GM23338 (cell line): ENCODE data around the gene CELA2A. TPM values are rescaled to one million over a fixed set of nuclear protein-coding genes. Genes with fewer than 3 reads are reported as not detected.
A peak's percentile ranks its signal among the peaks of the same experiment; 100 is the strongest.

Experiments
- ATAC-seq: fragments of 200-7000 bp; cut with Tn5 transposase; 3 replicates; pipeline ENCODE4 v1.9.1; 2020
- DNase-seq: peaks from one replicate; pipeline ENCODE4 v3.0.0-alpha.2; 2015; ENCODE audit warnings: low spot score
- H2AFZ ChIP-seq: fragments of 200-600 bp; sonication (generic); 2 replicates; pipeline ENCODE4 v1.8.0; 2016; ENCODE audit warnings: antibody characterized with exemption, mild to moderate bottlenecking, moderate library complexity
- H3F3A ChIP-seq: fragments of 200-600 bp; sonication (generic); replicated peaks from 2 replicates; pipeline ENCODE4 v1.8.0; 2017; ENCODE audit warnings: antibody characterized with exemption, mixed run types, low read depth
- H3K27ac ChIP-seq: fragments of 200-600 bp; sonication (generic); 2 replicates; pipeline ENCODE4 v1.6.1; 2016; ENCODE audit warnings: low read depth
- H3K27me3 ChIP-seq: fragments of 200-600 bp; sonication (generic); 2 replicates; pipeline ENCODE4 v1.8.0; 2016; ENCODE audit warnings: mild to moderate bottlenecking, mixed run types, moderate library complexity; ENCODE audit not compliant: insufficient read depth
- H3K36me3 ChIP-seq: fragments of 200-600 bp; sonication (generic); 2 replicates; pipeline ENCODE4 v1.8.0; 2016; ENCODE audit warnings: mild to moderate bottlenecking; ENCODE audit not compliant: insufficient read depth
- H3K4me1 ChIP-seq: fragments of 200-600 bp; sonication (generic); 2 replicates; pipeline ENCODE4 v1.8.0; 2016; ENCODE audit warnings: mild to moderate bottlenecking, moderate library complexity; ENCODE audit not compliant: insufficient read depth
- H3K4me2 ChIP-seq: fragments of 200-600 bp; sonication (generic); 2 replicates; pipeline ENCODE4 v1.7.1; 2017; ENCODE audit warnings: mixed run types
- H3K4me3 ChIP-seq: fragments of 200-600 bp; sonication (generic); 2 replicates; pipeline ENCODE4 v1.6.1; 2016; ENCODE audit warnings: mixed run types
- H3K79me2 ChIP-seq: fragments of 200-600 bp; sonication (generic); replicated peaks from 2 replicates; pipeline ENCODE4 v1.8.0; 2017; ENCODE audit warnings: mild to moderate bottlenecking; ENCODE audit not compliant: insufficient read depth
- H3K9me2 ChIP-seq: fragments of 200-600 bp; sonication (generic); 2 replicates; pipeline ENCODE4 v1.8.0; 2017; ENCODE audit not compliant: insufficient read depth
- H4K20me1 ChIP-seq: fragments of 200-600 bp; sonication (generic); replicated peaks from 2 replicates; pipeline ENCODE4 v1.8.0; 2017; ENCODE audit warnings: mild to moderate bottlenecking; ENCODE audit not compliant: insufficient read depth
- H3K27ac Mint-ChIP-seq: 2 replicates; pipeline ENCODE4 v1.8.0; 2020; ENCODE audit warnings: inconsistent platforms, mild to moderate bottlenecking, moderate library complexity, mixed read lengths
- H3K27me3 Mint-ChIP-seq: 3 replicates; pipeline ENCODE4 v1.8.0; 2022; ENCODE audit warnings: low read depth, mild to moderate bottlenecking, moderate library complexity, mixed read lengths, inconsistent platforms; ENCODE audit not compliant: insufficient read depth, poor library complexity
- H3K36me3 Mint-ChIP-seq: 3 replicates; pipeline ENCODE4 v1.8.0; 2021; ENCODE audit warnings: low read depth, mild to moderate bottlenecking, inconsistent platforms, moderate library complexity, mixed read lengths
- H3K4me1 Mint-ChIP-seq: 3 replicates; pipeline ENCODE4 v1.8.0; 2020; ENCODE audit warnings: mild to moderate bottlenecking, inconsistent platforms, mixed read lengths
- H3K4me3 Mint-ChIP-seq: 3 replicates; pipeline ENCODE4 v1.8.0; 2021; ENCODE audit warnings: moderate library complexity, mild to moderate bottlenecking, inconsistent platforms, mixed read lengths
- H3K9me3 Mint-ChIP-seq: 3 replicates; pipeline ENCODE4 v1.8.0; 2020; ENCODE audit warnings: moderate library complexity, mild to moderate bottlenecking, inconsistent platforms, mixed read lengths
- CREB1 ChIP-seq: fragments of 250-450 bp; sonication (Bioruptor Pico); IDR thresholded peaks from 2 replicates; pipeline ENCODE4 v1.5.0; 2020; ENCODE audit warnings: low read depth, mild to moderate bottlenecking, moderate library complexity
- EZH2 ChIP-seq: fragments of 200-600 bp; sonication (generic); IDR thresholded peaks from one replicate; pipeline ENCODE4 v1.8.0; 2017; ENCODE audit warnings: antibody characterized with exemption, mild to moderate bottlenecking, low read depth; ENCODE audit not compliant: unreplicated experiment
- EZH2phosphoT487 ChIP-seq: fragments of 200-600 bp; sonication (generic); IDR thresholded peaks from one replicate; pipeline ENCODE4 v1.8.1; 2018; ENCODE audit warnings: antibody characterized with exemption; ENCODE audit not compliant: unreplicated experiment
- JUNB ChIP-seq: IDR thresholded peaks from one replicate; pipeline ENCODE4 v1.6.1; 2016; ENCODE audit warnings: antibody characterized with exemption; ENCODE audit not compliant: unreplicated experiment
- NANOG ChIP-seq: IDR thresholded peaks from 2 replicates; pipeline ENCODE4 v1.6.1; 2016; ENCODE audit warnings: antibody characterized with exemption, borderline replicate concordance
- POLR2AphosphoS5 ChIP-seq: IDR thresholded peaks from 2 replicates; pipeline ENCODE4 v1.6.1; 2016; ENCODE audit warnings: antibody characterized with exemption, low read depth
- STAT1 ChIP-seq: IDR thresholded peaks from one replicate; pipeline ENCODE4 v1.6.1; 2016; ENCODE audit warnings: antibody characterized with exemption; ENCODE audit not compliant: unreplicated experiment
- ZNF114 ChIP-seq: fragments of 250-450 bp; sonication (Bioruptor Pico); IDR thresholded peaks from 2 replicates; pipeline ENCODE4 v1.5.0; 2020; ENCODE audit warnings: mild to moderate bottlenecking, moderate library complexity
- ZNF331 ChIP-seq: fragments of 250-450 bp; sonication (Bioruptor Pico); IDR thresholded peaks from 2 replicates; pipeline ENCODE4 v1.5.0; 2020; ENCODE audit warnings: low read depth, mild to moderate bottlenecking, moderate library complexity
- polyA plus RNA-seq: library from polyadenylated mRNA; unstranded; fragments of >200 nt; fragmentation: Nextera tagmentation; extraction: Ambion mirVana; gene quantifications from 2 replicates; pipeline ENCODE4 v1.2.1, GENCODE V29; 2016
- total RNA-seq: library from RNA; depleted of rRNA; stranded (reverse); fragments of >200 nt; shearing (Covaris generic); gene quantifications from 2 replicates; pipeline ENCODE4 v1.2.3, GENCODE V29; 2014
- TF ChIP-seq, protein P1 (sequence below): fragments of 250-450 bp; sonication (Bioruptor Pico); IDR thresholded peaks from 2 replicates; pipeline ENCODE4 v1.5.0; 2020; ENCODE audit warnings: mild to moderate bottlenecking, moderate library complexity
- TF ChIP-seq, protein P2 (sequence below), 2 experiments: fragments of 200-600 bp in 1 of 2; sonication (generic) in 1 of 2; conservative IDR thresholded peaks; 2 replicates each; pipeline versions ENCODE4 v1.5.1 to v1.6.1; 2016 to 2017; ENCODE audit warnings: antibody characterized with exemption in 2 of 2, low read depth in 2 of 2, mild to moderate bottlenecking in 2 of 2, moderate library complexity in 1 of 2
- TF ChIP-seq, protein P3 (sequence below): IDR thresholded peaks from 2 replicates; pipeline ENCODE4 v1.6.1; 2016; ENCODE audit warnings: antibody characterized with exemption
- TF ChIP-seq, protein P4 (sequence below): IDR thresholded peaks from one replicate; pipeline ENCODE4 v1.6.1; 2018; ENCODE audit warnings: antibody characterized with exemption; ENCODE audit not compliant: unreplicated experiment

CELA2A gene
- total and polyA plus RNA-seq, 2 experiments from 2014 or later: not detected

DNA sequence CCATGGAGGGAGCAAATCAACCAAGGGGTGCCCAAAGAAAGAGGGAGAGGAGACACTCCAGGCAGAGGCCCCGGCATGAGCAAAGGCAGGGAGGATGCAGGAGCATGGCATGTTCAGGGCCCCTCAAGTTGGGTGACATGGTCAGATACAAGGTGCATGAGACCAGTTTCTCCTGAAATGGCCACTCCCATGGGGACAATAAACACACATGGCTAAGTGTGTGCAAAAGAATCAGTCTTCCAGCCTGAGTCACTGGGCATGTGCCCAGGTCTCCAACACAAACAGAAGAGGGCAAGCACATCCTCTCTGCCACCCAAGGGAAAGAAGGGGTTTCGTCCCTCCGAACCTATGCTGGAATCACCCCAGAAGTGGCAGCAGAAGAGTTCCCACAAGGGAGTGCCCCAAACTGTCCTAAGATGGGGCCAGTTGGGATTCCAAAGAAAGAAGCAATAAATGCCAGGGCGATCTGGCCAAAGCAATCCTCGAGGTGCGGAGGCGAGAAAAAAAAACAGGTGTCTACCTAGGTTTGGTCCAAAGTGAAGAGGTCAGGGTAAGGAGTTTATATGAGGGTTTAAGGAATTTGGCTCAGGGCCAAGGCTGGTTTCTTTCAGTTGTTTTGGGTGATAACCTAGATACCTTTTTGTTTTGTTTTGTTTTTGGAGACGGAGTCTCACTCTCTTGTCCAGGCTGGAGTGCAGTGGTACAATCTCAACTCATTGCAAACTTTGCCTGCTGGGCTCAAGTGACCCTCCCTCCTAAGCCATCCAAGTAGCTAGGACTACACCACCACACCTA lies 54.3 kb downstream of the CELA2A start:
- Histone ChIP-seq H3K4me3 (no peak overlapping the region), H3K4me1 (peaks cover 34% of the 10 kb centered on the region), H3K36me3 (no peaks in the 10 kb centered on the region), H3K79me2 (peaks cover 4% of the 10 kb centered on the region; the same call in 1 of the 2 replicates), H4K20me1 (no peaks in the 10 kb centered on the region; the same call in 1 of the 2 replicates), H3K27ac (peak overlapping the region; percentile 19; the same call in 1 of the 2 replicates), H3K9me2 (no peaks in the 10 kb centered on the region), H3F3A (peaks cover 20% of the 10 kb centered on the region; the same call in 1 of the 2 replicates), H2AFZ (no peak overlapping the region), H3K4me2 (peak overlapping the region; percentile 32; the same call in 1 of the 2 replicates), H3K27me3 (no peaks in the 10 kb centered on the region)
- Mint-ChIP-seq H3K27ac (peak overlapping the region; percentile 98), H3K36me3 (peaks cover 15% of the 10 kb centered on the region), H3K4me1 (peaks cover 46% of the 10 kb centered on the region), H3K4me3 (peak overlapping the region; percentile 9; the same call in 1 of the 3 replicates), H3K27me3 (peaks cover 12% of the 10 kb centered on the region), H3K9me3 (no peaks in the 10 kb centered on the region)
- DNase-seq: no peak
- TF ChIP-seq, protein P1, sequence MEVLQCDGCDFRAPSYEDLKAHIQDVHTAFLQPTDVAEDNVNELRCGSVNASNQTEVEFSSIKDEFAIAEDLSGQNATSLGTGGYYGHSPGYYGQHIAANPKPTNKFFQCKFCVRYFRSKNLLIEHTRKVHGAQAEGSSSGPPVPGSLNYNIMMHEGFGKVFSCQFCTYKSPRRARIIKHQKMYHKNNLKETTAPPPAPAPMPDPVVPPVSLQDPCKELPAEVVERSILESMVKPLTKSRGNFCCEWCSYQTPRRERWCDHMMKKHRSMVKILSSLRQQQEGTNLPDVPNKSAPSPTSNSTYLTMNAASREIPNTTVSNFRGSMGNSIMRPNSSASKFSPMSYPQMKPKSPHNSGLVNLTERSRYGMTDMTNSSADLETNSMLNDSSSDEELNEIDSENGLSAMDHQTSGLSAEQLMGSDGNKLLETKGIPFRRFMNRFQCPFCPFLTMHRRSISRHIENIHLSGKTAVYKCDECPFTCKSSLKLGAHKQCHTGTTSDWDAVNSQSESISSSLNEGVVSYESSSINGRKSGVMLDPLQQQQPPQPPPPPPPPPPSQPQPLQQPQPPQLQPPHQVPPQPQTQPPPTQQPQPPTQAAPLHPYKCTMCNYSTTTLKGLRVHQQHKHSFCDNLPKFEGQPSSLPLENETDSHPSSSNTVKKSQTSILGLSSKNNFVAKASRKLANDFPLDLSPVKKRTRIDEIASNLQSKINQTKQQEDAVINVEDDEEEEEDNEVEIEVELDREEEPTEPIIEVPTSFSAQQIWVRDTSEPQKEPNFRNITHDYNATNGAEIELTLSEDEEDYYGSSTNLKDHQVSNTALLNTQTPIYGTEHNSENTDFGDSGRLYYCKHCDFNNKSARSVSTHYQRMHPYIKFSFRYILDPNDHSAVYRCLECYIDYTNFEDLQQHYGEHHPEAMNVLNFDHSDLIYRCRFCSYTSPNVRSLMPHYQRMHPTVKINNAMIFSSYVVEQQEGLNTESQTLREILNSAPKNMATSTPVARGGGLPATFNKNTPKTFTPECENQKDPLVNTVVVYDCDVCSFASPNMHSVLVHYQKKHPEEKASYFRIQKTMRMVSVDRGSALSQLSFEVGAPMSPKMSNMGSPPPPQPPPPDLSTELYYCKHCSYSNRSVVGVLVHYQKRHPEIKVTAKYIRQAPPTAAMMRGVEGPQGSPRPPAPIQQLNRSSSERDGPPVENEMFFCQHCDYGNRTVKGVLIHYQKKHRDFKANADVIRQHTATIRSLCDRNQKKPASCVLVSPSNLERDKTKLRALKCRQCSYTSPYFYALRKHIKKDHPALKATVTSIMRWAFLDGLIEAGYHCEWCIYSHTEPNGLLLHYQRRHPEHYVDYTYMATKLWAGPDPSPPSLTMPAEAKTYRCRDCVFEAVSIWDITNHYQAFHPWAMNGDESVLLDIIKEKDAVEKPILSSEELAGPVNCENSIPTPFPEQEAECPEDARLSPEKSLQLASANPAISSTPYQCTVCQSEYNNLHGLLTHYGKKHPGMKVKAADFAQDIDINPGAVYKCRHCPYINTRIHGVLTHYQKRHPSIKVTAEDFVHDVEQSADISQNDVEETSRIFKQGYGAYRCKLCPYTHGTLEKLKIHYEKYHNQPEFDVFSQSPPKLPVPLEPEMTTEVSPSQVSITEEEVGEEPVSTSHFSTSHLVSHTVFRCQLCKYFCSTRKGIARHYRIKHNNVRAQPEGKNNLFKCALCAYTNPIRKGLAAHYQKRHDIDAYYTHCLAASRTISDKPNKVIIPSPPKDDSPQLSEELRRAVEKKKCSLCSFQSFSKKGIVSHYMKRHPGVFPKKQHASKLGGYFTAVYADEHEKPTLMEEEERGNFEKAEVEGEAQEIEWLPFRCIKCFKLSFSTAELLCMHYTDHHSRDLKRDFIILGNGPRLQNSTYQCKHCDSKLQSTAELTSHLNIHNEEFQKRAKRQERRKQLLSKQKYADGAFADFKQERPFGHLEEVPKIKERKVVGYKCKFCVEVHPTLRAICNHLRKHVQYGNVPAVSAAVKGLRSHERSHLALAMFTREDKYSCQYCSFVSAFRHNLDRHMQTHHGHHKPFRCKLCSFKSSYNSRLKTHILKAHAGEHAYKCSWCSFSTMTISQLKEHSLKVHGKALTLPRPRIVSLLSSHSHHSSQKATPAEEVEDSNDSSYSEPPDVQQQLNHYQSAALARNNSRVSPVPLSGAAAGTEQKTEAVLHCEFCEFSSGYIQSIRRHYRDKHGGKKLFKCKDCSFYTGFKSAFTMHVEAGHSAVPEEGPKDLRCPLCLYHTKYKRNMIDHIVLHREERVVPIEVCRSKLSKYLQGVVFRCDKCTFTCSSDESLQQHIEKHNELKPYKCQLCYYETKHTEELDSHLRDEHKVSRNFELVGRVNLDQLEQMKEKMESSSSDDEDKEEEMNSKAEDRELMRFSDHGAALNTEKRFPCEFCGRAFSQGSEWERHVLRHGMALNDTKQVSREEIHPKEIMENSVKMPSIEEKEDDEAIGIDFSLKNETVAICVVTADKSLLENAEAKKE: no peak
- TF ChIP-seq, protein P2, sequence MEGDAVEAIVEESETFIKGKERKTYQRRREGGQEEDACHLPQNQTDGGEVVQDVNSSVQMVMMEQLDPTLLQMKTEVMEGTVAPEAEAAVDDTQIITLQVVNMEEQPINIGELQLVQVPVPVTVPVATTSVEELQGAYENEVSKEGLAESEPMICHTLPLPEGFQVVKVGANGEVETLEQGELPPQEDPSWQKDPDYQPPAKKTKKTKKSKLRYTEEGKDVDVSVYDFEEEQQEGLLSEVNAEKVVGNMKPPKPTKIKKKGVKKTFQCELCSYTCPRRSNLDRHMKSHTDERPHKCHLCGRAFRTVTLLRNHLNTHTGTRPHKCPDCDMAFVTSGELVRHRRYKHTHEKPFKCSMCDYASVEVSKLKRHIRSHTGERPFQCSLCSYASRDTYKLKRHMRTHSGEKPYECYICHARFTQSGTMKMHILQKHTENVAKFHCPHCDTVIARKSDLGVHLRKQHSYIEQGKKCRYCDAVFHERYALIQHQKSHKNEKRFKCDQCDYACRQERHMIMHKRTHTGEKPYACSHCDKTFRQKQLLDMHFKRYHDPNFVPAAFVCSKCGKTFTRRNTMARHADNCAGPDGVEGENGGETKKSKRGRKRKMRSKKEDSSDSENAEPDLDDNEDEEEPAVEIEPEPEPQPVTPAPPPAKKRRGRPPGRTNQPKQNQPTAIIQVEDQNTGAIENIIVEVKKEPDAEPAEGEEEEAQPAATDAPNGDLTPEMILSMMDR (conservative IDR thresholded peaks at IDR 0.05; ENCODE audit: low read depth in 2 of 2): no peak
- TF ChIP-seq CREB1 (CRISPR knock-in tag) (no peak), ZNF114 (CRISPR knock-in tag) (no peak), NANOG (no peak), STAT1 (no peak), JUNB (no peak), ZNF331 (CRISPR knock-in tag) (no peak), EZH2 (no peak), EZH2phosphoT487 (no peak), POLR2AphosphoS5 (no peak)
- TF ChIP-seq, protein P3, sequence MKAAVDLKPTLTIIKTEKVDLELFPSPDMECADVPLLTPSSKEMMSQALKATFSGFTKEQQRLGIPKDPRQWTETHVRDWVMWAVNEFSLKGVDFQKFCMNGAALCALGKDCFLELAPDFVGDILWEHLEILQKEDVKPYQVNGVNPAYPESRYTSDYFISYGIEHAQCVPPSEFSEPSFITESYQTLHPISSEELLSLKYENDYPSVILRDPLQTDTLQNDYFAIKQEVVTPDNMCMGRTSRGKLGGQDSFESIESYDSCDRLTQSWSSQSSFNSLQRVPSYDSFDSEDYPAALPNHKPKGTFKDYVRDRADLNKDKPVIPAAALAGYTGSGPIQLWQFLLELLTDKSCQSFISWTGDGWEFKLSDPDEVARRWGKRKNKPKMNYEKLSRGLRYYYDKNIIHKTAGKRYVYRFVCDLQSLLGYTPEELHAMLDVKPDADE: no peak
- TF ChIP-seq, protein P4, sequence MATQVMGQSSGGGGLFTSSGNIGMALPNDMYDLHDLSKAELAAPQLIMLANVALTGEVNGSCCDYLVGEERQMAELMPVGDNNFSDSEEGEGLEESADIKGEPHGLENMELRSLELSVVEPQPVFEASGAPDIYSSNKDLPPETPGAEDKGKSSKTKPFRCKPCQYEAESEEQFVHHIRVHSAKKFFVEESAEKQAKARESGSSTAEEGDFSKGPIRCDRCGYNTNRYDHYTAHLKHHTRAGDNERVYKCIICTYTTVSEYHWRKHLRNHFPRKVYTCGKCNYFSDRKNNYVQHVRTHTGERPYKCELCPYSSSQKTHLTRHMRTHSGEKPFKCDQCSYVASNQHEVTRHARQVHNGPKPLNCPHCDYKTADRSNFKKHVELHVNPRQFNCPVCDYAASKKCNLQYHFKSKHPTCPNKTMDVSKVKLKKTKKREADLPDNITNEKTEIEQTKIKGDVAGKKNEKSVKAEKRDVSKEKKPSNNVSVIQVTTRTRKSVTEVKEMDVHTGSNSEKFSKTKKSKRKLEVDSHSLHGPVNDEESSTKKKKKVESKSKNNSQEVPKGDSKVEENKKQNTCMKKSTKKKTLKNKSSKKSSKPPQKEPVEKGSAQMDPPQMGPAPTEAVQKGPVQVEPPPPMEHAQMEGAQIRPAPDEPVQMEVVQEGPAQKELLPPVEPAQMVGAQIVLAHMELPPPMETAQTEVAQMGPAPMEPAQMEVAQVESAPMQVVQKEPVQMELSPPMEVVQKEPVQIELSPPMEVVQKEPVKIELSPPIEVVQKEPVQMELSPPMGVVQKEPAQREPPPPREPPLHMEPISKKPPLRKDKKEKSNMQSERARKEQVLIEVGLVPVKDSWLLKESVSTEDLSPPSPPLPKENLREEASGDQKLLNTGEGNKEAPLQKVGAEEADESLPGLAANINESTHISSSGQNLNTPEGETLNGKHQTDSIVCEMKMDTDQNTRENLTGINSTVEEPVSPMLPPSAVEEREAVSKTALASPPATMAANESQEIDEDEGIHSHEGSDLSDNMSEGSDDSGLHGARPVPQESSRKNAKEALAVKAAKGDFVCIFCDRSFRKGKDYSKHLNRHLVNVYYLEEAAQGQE: no peak
- no peak for ATAC-seq
